22Rv1 (cell line): ENCODE data around the gene IZUMO1.

ENCODE experiments used
- CTCF ChIP-seq: fragments of 450-650 bp; IDR thresholded peaks from 2 replicates; pipeline ENCODE4 v1.5.1; 2017; ENCODE audit warnings: mild to moderate bottlenecking
- ZFX ChIP-seq: fragments of 450-650 bp; IDR thresholded peaks from 2 replicates; pipeline ENCODE4 v1.6.1; 2017; ENCODE audit warnings: antibody characterized with exemption, borderline replicate concordance

GRCh38 chr19:48752496-48753365 lies 6.0 kb upstream of the IZUMO1 start, which contains the start of gene FUT1:
- TF ChIP-seq CTCF (peak; percentile 38; the same call in 1 of the 2 replicates), ZFX (no peak)
